ENCODE results near the gene KLK3. TPM values are rescaled to one million over a fixed set of nuclear protein-coding genes. Genes with fewer than 3 reads are reported as not detected.

The KLK3 gene
- total RNA-seq, 2 experiments from 2014 or later = not detected

DNA sequence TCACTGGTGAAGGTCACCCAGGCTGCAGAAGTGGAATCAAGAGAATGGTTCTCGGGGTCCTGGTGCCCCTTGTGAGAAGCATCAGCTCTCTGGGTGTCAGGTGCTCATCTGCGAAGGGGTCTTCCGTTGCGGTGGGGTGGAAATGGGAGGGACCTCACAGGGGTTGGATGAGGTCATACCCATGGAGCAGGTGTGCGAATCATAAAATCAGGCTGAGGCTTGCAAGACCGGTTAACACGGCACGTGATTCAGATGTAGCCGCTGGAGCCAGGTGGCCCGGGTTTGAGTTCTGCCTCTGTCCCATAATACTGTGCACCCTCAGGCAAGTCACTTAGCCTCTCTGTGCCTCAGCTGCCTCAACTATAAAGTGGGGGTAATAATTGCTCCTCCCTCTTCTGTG is 17.4 kb upstream of the KLK3 start:
- no peaks in the 10 kb centered on the region for H3K9me3 Mint-ChIP-seq
- H3K27me3 Mint-ChIP-seq = peaks cover 48% of the 10 kb centered on the region

DNA sequence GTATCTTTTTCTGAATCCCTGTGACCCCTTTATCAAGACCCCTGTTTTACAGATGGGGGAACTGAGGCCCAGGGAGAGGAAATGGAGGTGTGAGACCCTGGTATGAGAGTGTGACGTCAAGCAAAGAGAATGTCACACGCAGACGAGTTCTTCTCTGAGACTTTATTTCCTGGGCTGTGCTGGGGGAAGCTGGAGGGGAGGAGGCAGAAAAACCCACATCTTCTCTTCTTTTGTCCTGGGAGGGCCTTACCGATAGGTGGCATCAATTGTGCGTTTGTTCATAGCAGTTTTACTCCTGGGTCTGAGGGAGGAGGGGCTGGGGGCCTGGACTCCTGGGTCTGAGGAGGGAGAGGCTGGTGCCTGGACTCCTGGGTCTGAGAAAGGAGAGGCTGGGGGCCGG is 16.5 kb upstream of the KLK3 start:
- DNase-seq (no peak), ATAC-seq (no peak)
- CTCF ChIA-PET = interaction anchor here (1.3 kb wide), 1 partner anchor 282 kb away, joined by 4 read pairs; no protein-coding TSS in a partner anchor
- POLR2A ChIA-PET = no interaction called here
- Mint-ChIP-seq H3K36me3 (ENCODE audit: low read depth) (no peaks in the 10 kb centered on the region), H3K27ac (no peak overlapping the region), H3K9me3 (peaks cover under 1% of the 10 kb centered on the region), H3K27me3 (peaks cover 41% of the 10 kb centered on the region), H3K4me3 (no peak overlapping the region), H3K4me1 (ENCODE audit: low read depth) (peaks cover 5% of the 10 kb centered on the region)
- TF ChIP-seq, protein P1, sequence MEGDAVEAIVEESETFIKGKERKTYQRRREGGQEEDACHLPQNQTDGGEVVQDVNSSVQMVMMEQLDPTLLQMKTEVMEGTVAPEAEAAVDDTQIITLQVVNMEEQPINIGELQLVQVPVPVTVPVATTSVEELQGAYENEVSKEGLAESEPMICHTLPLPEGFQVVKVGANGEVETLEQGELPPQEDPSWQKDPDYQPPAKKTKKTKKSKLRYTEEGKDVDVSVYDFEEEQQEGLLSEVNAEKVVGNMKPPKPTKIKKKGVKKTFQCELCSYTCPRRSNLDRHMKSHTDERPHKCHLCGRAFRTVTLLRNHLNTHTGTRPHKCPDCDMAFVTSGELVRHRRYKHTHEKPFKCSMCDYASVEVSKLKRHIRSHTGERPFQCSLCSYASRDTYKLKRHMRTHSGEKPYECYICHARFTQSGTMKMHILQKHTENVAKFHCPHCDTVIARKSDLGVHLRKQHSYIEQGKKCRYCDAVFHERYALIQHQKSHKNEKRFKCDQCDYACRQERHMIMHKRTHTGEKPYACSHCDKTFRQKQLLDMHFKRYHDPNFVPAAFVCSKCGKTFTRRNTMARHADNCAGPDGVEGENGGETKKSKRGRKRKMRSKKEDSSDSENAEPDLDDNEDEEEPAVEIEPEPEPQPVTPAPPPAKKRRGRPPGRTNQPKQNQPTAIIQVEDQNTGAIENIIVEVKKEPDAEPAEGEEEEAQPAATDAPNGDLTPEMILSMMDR (IDR thresholded peaks at IDR 0.05) = no peak
- intact Hi-C loops (cut with micrococcal nuclease) = no loop called here

More for the DNA sequence above, 17.4 kb upstream of the KLK3 start:
- TF ChIP-seq, protein P1 (IDR thresholded peaks at IDR 0.05) = no peak
- ChIA-PET CTCF (interaction anchor here (1.0 to 1.3 kb wide), 2 partner anchors 92 to 281 kb away, joined by 3 to 4 read pairs; no protein-coding TSS in a partner anchor), POLR2A (interaction anchor here (0.6 to 1.2 kb wide), 3 partner anchors 40 to 179 kb away, joined by 3 to 5 read pairs (median 4); no protein-coding TSS in a partner anchor)
- Mint-ChIP-seq H3K36me3 (ENCODE audit: low read depth) (no peaks in the 10 kb centered on the region), H3K27ac (no peak overlapping the region), H3K4me1 (ENCODE audit: low read depth) (peaks cover 5% of the 10 kb centered on the region), H3K4me3 (no peak overlapping the region)
- DNase-seq (no peak), ATAC-seq (no peak)
- intact Hi-C loops (cut with micrococcal nuclease) = no loop called here

DNA sequence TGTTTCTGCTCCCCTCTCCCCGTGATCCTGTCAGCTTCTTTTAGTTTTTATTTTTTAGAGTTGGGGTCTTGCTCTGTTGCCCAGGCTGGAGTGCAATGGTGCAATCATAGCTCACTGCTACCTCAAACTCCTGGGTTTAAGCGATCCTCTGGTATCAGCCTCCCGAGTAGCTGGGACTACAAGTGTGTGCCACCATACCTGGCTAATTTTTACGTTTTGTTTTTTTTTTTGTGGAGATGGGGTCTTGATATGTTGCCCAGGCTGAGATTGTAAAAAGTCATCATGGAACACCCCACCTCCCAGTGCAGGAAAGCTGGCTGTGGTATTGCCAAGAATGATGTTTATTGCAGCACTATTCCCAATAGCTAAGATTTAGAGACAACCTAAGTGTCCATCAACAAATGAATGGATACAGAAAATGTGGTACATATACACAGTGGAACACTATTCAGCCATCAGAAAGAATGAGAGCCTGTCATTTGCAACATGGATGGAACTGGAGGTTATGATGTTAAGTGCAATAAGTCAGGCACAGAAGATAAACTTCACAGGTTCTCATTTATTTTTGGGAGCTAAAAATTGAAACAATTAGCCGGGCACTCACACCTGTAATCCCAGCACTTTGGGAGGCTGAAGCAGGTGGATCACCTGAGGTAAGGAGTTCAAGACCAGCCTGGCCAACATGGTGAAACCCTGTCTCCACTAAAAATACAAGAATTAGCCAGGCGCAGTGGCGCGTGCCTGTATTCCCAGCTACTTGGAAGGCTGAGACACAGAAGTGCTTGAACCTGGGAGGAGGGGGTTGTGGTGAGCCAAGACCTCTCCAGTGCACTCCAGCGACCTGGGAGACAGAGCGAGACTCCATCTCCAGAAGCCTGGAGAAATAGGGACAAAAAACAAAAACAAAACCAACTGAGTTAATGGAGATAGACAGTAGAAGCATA is 14.7 kb upstream of the KLK3 start:
- Mint-ChIP-seq H3K9me3 (peaks cover 13% of the 10 kb centered on the region), H3K4me1 (ENCODE audit: low read depth) (peaks cover 5% of the 10 kb centered on the region), H3K27me3 (peaks cover 36% of the 10 kb centered on the region), H3K27ac (no peak overlapping the region), H3K36me3 (ENCODE audit: low read depth) (no peaks in the 10 kb centered on the region), H3K4me3 (no peak overlapping the region)
- ChIA-PET POLR2A (interaction anchor here (1.1 kb wide), 1 partner anchor 44 kb away, joined by 4 read pairs; no protein-coding TSS in a partner anchor), CTCF (interaction anchor here (1.5 kb wide), 1 partner anchor 83 kb away, joined by 3 read pairs; no protein-coding TSS in a partner anchor)
- no peak for ATAC-seq
- TF ChIP-seq, protein P1 (IDR thresholded peaks at IDR 0.05) = no peak
- DNase-seq = no peak
- intact Hi-C loops (cut with micrococcal nuclease) = no loop called here

DNA sequence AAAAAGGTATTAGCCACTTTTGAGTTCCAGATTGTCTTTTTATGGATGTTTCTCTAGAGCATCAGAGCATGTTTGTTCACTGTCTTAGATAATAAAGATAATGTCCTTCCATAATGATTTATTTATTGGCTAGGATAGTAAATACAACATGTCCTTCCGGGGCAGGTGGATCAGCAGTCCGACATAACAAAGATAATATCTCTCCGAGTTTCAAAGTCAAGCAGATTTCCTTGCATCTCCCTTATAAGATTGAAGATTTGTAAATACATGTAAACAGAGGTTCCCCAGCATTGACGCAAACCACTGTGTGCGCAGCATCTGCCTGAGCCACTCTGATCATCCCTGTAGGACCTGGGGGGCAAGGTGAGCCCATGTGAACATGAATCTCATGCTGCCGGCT is 12.6 kb upstream of the KLK3 start:
- DNase-seq (no peak), ATAC-seq (no peak)
- ChIA-PET CTCF (no interaction called here), POLR2A (no interaction called here)
- intact Hi-C loops (cut with micrococcal nuclease) = no loop called here
- no peaks in the 10 kb centered on the region for H3K36me3 Mint-ChIP-seq (ENCODE audit: low read depth)
- peaks cover 2% of the 10 kb centered on the region for H3K4me1 Mint-ChIP-seq (ENCODE audit: low read depth)
- H3K27me3 Mint-ChIP-seq = peaks cover 21% of the 10 kb centered on the region
- peaks cover 13% of the 10 kb centered on the region for H3K9me3 Mint-ChIP-seq
- TF ChIP-seq, protein P1 (IDR thresholded peaks at IDR 0.05) = no peak
- no peak overlapping the region for H3K27ac Mint-ChIP-seq
- H3K4me3 Mint-ChIP-seq = no peak overlapping the region

DNA sequence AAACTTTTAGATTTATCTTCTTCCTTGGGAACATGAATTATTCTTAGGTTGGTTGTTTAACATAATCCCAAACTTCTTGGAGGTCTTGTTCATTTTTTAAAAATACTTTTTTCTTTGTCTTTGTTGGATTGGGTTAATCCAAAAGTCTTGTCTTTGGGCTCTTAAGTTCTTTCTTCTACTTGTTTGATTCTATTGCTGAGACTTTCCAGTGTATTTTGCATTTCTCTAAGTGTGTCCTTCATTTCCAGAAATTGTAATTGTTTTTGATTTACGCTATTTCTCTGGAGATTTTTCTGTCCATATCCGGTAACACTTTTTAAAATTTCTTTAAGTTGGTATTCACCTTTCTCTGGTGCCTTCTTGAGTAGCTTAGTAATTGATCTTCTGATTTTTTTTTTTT is 11.5 kb upstream of the KLK3 start:
- Mint-ChIP-seq H3K4me3 (no peak overlapping the region), H3K36me3 (ENCODE audit: low read depth) (no peaks in the 10 kb centered on the region), H3K9me3 (peaks cover 13% of the 10 kb centered on the region), H3K27me3 (peaks cover 14% of the 10 kb centered on the region), H3K27ac (no peak overlapping the region), H3K4me1 (ENCODE audit: low read depth) (peaks cover under 1% of the 10 kb centered on the region)
- intact Hi-C loops (cut with micrococcal nuclease) = no loop called here
- ChIA-PET POLR2A (no interaction called here), CTCF (no interaction called here)
- ATAC-seq (no peak), DNase-seq (no peak)
- TF ChIP-seq, protein P1 (IDR thresholded peaks at IDR 0.05) = no peak
